AG04449 (cell line): ENCODE data around the gene YDJC.

ENCODE experiments used
- CTCF ChIA-PET: fragments of 350-600 bp; formaldehyde crosslinking; extraction: SDS; loops from one replicate; lab custom pipeline; 2021; ENCODE audit warnings: antibody characterized with exemption; lab: Yijun Ruan, JAX
- POLR2A ChIA-PET: fragments of 400-600, 350-600 bp; formaldehyde crosslinking; extraction: SDS; loops from one replicate; lab custom pipeline; 2020; ENCODE audit warnings: antibody characterized with exemption, inconsistent platforms; lab: Yijun Ruan, JAX
- DNase-seq: peaks from one replicate; pipeline ENCODE4 v3.0.0-alpha.2; 2010; ENCODE audit warnings: low read depth, low spot score
- H3K4me3 ChIP-seq: 2 replicates; pipeline ENCODE4 v1.5.1; 2011; ENCODE audit warnings: low read depth, mild to moderate bottlenecking, control low read depth, low read length
- TF ChIP-seq, protein P1 (sequence below): IDR thresholded peaks from one replicate; pipeline ENCODE4 v1.5.1; 2011; ENCODE audit warnings: mild to moderate bottlenecking, moderate library complexity, low read length, control low read depth, inconsistent platforms; ENCODE audit not compliant: insufficient read depth; ENCODE audit errors: missing control alignments

YDJC gene

DNA sequence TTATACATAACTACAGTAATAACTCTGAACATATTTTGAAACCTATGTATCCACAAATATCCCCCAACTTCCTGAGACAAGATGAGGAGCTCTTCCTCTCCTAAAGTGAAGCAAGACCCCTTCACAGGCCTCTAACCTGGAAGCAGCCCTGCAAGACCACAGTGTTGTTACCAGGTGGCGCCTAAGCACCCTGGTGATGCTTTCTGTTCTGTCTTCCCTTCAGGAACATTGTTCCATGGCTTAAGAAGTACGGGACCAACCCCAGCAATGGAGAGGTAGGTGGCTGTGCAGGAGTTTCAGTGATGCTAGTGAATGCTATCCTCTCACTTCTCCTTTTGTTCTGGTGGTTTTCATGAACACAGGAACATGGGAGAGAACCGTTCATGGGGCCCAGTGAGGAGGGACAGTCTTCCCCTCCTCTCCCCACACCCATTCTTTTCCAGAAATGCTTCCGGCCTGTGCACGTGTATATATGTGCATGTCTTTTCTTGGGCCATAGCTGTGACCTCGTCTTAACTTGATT lies 42.3 kb upstream of the YDJC start:
- ChIA-PET POLR2A (no interaction called here), CTCF (no interaction called here)
- TF ChIP-seq, protein P1, sequence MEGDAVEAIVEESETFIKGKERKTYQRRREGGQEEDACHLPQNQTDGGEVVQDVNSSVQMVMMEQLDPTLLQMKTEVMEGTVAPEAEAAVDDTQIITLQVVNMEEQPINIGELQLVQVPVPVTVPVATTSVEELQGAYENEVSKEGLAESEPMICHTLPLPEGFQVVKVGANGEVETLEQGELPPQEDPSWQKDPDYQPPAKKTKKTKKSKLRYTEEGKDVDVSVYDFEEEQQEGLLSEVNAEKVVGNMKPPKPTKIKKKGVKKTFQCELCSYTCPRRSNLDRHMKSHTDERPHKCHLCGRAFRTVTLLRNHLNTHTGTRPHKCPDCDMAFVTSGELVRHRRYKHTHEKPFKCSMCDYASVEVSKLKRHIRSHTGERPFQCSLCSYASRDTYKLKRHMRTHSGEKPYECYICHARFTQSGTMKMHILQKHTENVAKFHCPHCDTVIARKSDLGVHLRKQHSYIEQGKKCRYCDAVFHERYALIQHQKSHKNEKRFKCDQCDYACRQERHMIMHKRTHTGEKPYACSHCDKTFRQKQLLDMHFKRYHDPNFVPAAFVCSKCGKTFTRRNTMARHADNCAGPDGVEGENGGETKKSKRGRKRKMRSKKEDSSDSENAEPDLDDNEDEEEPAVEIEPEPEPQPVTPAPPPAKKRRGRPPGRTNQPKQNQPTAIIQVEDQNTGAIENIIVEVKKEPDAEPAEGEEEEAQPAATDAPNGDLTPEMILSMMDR = no peak
- DNase-seq = no peak
- no peak overlapping the region for H3K4me3 ChIP-seq

DNA sequence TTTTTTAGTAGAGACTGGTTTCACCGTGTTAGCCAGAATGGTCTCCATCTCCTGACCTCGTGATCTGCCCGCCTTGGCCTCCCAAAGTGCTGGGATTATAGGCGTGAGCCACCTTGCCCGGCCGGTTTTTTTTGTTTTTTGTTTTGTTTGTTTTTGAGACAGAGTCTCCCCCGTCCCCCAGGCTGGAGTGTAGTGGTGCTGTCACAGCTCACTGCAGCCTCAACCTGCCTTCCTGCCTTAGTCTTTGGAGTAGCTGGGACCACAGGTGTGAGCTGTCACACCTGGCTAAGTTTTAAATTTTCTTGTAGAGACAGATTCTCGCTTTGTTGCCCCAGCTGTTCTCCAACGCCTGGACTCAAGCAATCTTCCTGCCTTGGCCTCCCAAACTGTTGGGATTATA lies 39.2 kb upstream of the YDJC start:
- TF ChIP-seq, protein P1 = no peak
- no peak overlapping the region for H3K4me3 ChIP-seq
- DNase-seq = no peak
- ChIA-PET CTCF (no interaction called here), POLR2A (no interaction called here)

DNA sequence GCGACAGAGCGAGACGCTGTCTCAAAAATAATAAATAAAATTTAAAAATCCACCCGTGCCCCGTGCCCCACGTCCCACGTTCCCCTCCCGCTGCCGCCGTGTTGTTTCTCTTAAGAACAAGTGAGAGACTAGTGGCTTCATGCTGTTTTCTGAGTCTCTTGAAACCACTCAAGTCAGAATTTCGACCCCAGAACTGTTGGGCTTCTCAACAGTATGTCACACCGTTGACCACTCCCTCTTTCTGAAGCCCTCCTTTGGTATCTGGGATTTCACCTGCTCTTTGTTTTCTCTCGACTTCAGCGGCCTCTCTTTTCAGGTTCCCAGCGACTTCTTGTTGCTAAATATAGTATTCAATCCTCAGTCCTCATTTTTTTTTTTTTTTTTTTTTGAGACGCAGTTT lies 37.0 kb upstream of the YDJC start:
- TF ChIP-seq, protein P1 = no peak
- DNase-seq = no peak
- ChIA-PET POLR2A (no interaction called here), CTCF (interaction anchor here (0.9 kb wide), 1 partner anchor 47 kb away, joined by 3 read pairs; no protein-coding TSS in a partner anchor)
- H3K4me3 ChIP-seq = peak overlapping the region; percentile 92

DNA sequence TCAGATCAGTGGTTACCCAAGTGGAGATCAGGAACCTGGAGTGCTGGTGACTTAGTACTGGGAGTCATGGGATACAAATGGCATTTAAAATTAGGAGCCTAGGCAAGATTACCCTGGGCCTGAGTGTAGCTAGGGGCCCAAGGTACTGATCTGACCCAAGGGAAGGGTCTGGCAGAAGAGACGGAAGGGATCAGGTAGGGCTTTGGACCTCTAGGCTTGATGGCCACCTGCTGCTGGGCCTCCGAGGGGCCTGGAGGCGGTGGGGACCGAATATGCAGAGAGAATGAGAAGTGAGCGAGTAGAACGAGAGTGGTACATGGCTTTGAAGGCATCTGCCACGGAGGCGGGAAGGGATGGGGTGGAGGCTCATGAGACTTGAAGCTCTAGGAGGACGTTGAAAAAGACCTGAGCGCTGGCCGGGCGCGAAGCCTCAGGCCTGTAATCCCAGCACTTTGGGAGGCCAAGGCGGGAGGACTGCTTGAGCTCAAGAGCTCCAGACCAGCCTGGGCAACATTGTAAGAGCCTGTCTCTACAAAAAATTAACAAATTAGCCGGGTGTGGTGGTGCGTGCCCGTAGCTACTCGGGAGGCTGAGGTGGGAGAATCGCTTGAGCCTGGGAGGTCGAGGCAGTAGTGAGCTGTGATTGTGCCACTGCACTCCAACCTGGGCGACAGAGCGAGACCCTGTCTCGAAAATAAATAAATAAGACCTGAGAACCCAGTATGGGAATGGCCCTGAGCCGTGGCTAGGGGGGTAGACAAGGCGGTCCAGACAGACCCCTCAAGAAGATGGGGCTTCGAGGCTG lies 35.4 kb upstream of the YDJC start:
- CTCF ChIA-PET = interaction anchor here (0.9 to 2.1 kb wide), 4 partner anchors 18 to 288 kb away, joined by 3 to 6 read pairs (median 4); partner anchors contain the start of gene PPM1F
- TF ChIP-seq, protein P1 = no peak
- POLR2A ChIA-PET = interaction anchor here (0.9 kb wide), 1 partner anchor 23 kb away, joined by 3 read pairs; the partner anchor contains the start of gene SDF2L1
- H3K4me3 ChIP-seq = peak overlapping the region; percentile 92
- no peak for DNase-seq

DNA sequence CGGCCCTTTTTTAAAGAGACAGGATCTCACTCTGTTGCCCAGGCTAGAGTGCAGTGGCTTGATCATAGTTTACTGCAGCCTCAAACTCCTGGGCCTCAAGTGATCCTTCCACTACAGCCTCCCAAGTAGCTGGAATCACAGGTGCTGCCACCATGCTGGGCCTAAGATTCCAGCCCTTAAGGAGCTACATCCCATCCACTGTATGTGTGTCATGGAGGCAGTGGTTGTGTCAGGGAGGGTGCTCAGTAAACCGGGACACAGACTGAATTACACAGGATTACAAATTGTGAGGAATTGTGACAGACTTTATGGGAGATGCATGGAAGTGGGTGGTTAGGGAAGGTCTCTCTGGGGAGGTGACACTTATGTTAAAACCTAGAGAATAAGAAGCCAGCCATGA lies 33.9 kb upstream of the YDJC start:
- H3K4me3 ChIP-seq = no peak overlapping the region
- no peak for DNase-seq
- TF ChIP-seq, protein P1 = no peak
- CTCF ChIA-PET = interaction anchor here (0.9 to 1.5 kb wide), 2 partner anchors 12 to 17 kb away, joined by 3 to 4 read pairs; no protein-coding TSS in a partner anchor
- POLR2A ChIA-PET = no interaction called here

DNA sequence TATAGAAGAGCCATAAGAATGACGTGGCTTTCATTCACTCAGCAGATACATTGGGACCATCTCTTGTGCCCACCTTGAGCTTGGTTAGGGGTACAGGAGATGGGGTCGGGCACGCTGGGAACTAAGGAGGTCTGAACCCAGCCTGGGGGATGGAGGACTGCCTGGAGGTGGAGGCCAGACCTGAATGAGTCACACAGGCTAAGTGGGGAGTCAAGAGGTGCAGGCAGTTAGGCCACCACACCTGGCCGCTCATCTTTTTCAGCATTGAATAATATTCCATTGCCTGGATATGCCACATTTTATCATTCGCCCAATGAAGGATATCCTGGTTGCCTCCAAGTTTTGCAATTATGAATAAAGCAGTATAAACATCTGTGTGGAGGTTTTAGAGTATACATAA lies 32.2 kb upstream of the YDJC start:
- TF ChIP-seq, protein P1 = no peak
- no peak for DNase-seq
- ChIA-PET POLR2A (no interaction called here), CTCF (no interaction called here)
- no peak overlapping the region for H3K4me3 ChIP-seq
